Activated CD8-positive, alpha-beta T cell treated with anti-CD3 and anti-CD28 coated beads for 36 hours (primary cell): ENCODE measurements around the gene PRRT1B. TPM values are rescaled to one million over a fixed set of nuclear protein-coding genes. Genes with fewer than 3 reads are reported as not detected.

ENCODE experiments used
- ATAC-seq: fragments of 200-7000 bp; cut with Tn5 transposase; one replicate; pipeline ENCODE4 v1.10.0; 2021; ENCODE audit warnings: mild to moderate bottlenecking, moderate library complexity
- CTCF ChIA-PET: fragments of 350-600 bp; sonication (Branson Sonifier 250); formaldehyde crosslinking; loops from one replicate; lab custom pipeline; 2021; ENCODE audit warnings: antibody characterized with exemption; lab: Charles Lee
- POLR2A ChIA-PET: fragments of 350-600 bp; sonication (Branson Sonifier 250); formaldehyde crosslinking; loops from one replicate; lab custom pipeline; 2021; ENCODE audit warnings: antibody characterized with exemption; lab: Charles Lee
- DNase-seq: peaks from one replicate; pipeline ENCODE4 v3.0.0-alpha.2; 2020
- H3K27ac Mint-ChIP-seq: one replicate; pipeline ENCODE4 v1.8.0; 2021; ENCODE audit warnings: mild to moderate bottlenecking, mixed read lengths
- H3K27me3 Mint-ChIP-seq: one replicate; pipeline ENCODE4 v1.8.0; 2021; ENCODE audit warnings: mixed read lengths
- H3K36me3 Mint-ChIP-seq: one replicate; pipeline ENCODE4 v1.8.0; 2021; ENCODE audit warnings: low read depth, mixed read lengths
- H3K4me1 Mint-ChIP-seq: one replicate; pipeline ENCODE4 v1.8.0; 2021; ENCODE audit warnings: low read depth, mixed read lengths
- H3K4me3 Mint-ChIP-seq: one replicate; pipeline ENCODE4 v1.8.0; 2021; ENCODE audit warnings: mild to moderate bottlenecking, moderate library complexity, mixed read lengths
- H3K9me3 Mint-ChIP-seq: one replicate; pipeline ENCODE4 v1.8.0; 2021; ENCODE audit warnings: mixed read lengths
- intact Hi-C: fragments of 100-400 bp; cut with micrococcal nuclease; formaldehyde crosslinking; loops from one replicate; pipeline ENCODE4 v1.10.0; 2022
- total RNA-seq, 2 experiments: library from RNA; stranded (reverse); gene quantifications; one replicate each; pipeline ENCODE4 v1.2.3, GENCODE V29; 2021
- TF ChIP-seq, protein P1 (sequence below): fragments of 200-600 bp; IDR thresholded peaks from one replicate; pipeline ENCODE4 v1.8.0; 2022; ENCODE audit warnings: antibody characterized with exemption, mild to moderate bottlenecking

The PRRT1B gene
- total RNA-seq, 2 experiments from 2014 or later, result not detected

DNA sequence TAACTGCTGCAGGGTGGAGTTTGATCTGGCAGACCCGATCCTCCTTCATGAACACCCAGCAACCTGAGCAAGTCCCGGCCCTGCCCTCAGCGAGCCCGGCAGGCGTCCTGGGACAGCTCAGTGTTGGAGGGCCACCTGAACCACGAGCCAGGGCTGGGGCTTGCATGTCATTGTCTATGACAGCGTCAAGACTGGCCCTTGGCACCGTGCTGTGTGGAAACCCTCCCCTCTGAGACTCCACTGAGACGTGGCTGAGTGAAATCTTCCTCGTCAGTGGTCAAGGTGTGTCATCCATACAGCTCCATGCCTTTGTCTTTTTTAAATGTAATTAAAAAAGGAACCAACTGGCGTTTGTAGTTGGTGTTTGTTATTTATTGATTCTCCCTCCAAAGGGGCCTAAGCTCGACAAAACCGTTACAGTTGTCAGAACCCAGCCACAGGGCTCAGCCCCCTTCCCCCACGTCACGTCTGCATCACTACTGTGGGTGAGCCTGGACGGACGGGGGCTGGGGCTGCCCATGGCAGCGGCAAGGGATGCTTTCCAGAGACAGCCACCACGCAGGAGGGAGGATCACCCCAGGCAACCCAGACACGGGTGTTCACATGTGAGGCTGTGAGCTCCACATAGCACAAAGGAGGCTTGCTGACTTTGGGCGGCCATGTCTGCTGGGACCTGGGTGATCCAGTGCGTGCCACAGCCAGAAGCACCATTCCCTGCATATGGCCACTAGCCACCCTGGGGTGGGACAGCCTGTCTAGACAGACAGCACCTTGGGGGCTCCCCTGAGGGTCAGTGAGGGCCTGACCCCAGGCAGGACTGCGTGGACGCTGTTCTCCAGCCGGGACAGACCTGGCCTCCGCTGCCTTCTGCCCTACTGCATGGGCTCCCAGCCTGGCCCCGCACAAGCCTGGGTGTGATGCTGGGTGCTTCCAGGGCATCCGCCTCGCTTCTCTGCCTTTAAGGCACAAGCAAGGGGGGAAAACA lies 21.6 kb upstream of the PRRT1B start:
- ChIA-PET POLR2A (interaction anchor here (1.1 to 1.4 kb wide), 2 partner anchors 23 to 234 kb away, joined by 3 to 4 read pairs; partner anchors contain the start of gene PLPP7), CTCF (no interaction called here)
- Mint-ChIP-seq H3K4me3 (no peak overlapping the region), H3K27me3 (no peaks in the 10 kb centered on the region), H3K9me3 (no peaks in the 10 kb centered on the region), H3K27ac (peak overlapping the region; percentile 57), H3K36me3 (peaks cover 21% of the 10 kb centered on the region), H3K4me1 (peaks cover 2% of the 10 kb centered on the region)
- intact Hi-C loops, result no loop called here
- no peak for ATAC-seq
- TF ChIP-seq, protein P1, sequence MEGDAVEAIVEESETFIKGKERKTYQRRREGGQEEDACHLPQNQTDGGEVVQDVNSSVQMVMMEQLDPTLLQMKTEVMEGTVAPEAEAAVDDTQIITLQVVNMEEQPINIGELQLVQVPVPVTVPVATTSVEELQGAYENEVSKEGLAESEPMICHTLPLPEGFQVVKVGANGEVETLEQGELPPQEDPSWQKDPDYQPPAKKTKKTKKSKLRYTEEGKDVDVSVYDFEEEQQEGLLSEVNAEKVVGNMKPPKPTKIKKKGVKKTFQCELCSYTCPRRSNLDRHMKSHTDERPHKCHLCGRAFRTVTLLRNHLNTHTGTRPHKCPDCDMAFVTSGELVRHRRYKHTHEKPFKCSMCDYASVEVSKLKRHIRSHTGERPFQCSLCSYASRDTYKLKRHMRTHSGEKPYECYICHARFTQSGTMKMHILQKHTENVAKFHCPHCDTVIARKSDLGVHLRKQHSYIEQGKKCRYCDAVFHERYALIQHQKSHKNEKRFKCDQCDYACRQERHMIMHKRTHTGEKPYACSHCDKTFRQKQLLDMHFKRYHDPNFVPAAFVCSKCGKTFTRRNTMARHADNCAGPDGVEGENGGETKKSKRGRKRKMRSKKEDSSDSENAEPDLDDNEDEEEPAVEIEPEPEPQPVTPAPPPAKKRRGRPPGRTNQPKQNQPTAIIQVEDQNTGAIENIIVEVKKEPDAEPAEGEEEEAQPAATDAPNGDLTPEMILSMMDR, result no peak
- no peak for DNase-seq

DNA sequence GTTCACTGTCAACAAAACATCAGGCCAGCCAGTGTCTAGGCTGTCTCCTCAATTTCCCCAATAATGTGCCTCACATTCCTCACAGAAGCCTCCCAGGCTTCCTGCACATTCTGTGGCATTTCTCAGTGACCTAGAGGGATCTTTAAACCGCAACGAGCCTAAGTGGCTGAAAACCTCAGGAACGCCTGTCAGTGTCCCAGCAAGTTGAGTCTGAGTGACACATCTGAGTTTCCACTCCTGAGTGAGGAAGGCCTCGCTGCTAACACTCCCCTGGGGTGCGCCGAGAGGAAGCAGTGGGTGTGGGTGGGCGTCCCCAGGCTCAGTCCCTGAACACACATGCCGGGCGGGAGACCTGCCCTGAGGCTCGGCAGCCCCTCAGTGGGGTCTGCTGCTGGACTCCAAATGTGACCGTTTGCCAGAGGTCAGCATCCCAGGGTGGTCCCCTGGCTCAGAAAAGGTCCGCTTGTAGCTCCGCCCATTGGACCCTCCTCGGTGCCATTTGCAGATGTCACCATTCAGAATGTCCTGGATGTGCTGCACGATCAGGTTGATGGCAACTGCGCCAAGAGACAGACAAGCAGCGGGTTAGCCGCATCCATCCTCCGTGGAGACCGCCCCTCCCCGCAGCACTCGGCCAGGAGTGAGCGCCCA lies 20.5 kb upstream of the PRRT1B start:
- intact Hi-C loops, result no loop called here
- CTCF ChIA-PET, result no interaction called here
- DNase-seq (no peak), ATAC-seq (no peak)
- Mint-ChIP-seq H3K9me3 (no peaks in the 10 kb centered on the region), H3K36me3 (peaks cover 19% of the 10 kb centered on the region), H3K4me3 (no peak overlapping the region), H3K27ac (peak overlapping the region; percentile 57), H3K27me3 (no peaks in the 10 kb centered on the region), H3K4me1 (peaks cover 3% of the 10 kb centered on the region)
- POLR2A ChIA-PET, result interaction anchor here (2.1 kb wide), 1 partner anchor 12 kb away, joined by 4 read pairs; no protein-coding TSS in a partner anchor
- TF ChIP-seq, protein P1, result no peak

DNA sequence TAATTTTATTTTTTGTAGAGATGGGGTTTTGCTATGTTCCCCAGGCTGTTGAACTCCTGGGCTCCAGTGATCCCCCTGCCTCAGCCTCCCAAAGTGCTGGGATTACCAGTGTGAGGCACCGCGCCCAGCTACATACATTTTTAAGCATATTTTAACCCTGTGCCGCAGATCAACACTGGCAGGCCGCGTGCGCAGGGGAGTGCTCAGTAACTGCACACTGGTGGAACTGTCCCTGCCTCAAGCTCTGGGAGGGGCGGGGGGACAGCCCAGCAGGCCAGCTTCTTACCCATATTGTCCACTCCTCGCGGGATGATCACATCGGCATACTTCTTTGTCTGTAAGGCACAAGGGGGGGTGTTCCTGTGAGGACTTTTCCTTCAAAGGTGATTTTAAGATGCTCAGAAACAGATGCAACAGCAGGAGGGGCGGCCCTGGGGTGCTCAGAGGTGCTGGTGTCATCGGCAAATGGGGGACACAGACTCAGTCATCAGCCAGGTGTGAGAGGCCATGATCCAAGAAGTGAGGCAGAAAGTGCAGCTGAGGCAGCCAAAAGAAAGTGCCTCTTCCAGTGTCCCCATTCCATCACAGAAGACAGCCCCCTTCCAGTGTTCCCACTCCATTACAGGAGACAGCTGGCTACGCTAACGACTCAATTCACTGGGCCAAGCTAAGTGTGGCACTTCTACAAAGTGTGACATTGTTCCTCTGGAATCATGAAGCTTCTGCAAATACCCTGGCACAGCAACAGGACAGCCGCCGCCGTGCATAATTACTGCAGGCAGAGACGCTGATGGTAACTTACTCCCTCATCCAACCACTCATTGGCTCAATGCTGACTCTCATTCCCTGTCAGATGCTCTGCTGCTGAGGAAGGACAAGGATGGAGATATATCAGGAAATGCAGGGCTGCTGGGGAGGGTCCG lies 19.4 kb upstream of the PRRT1B start:
- H3K9me3 Mint-ChIP-seq, result no peaks in the 10 kb centered on the region
- intact Hi-C loops, result no loop called here
- POLR2A ChIA-PET, result interaction anchor here (0.6 to 2.1 kb wide), 3 partner anchors 13 to 1094 kb away, joined by 3 to 4 read pairs (median 3); no protein-coding TSS in a partner anchor
- TF ChIP-seq, protein P1, result no peak
- H3K4me3 Mint-ChIP-seq, result no peak overlapping the region
- CTCF ChIA-PET, result no interaction called here
- ATAC-seq, result no peak
- DNase-seq, result no peak
- peaks cover 16% of the 10 kb centered on the region for H3K36me3 Mint-ChIP-seq
- peaks cover 9% of the 10 kb centered on the region for H3K4me1 Mint-ChIP-seq
- H3K27ac Mint-ChIP-seq, result no peak overlapping the region
- H3K27me3 Mint-ChIP-seq, result no peaks in the 10 kb centered on the region

DNA sequence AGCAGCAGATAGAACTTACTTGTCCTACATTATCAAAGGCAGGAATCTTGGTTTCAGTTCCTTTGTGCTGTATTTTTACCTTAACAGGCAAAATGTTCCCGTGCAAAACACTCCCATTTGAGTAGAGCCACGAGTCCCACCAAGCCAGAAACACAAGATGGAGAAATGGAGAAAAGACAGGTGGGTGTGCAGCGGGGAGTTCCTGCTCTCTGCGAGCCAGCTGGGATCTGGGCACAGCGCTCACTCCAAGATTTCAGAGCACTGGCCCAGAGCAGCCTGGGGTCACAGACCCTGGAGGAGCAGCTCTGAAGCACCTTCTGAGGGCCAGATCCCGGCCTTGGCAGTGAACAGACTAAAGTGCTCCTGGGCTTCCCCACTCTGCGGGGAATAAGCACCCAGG lies 17.1 kb upstream of the PRRT1B start:
- intact Hi-C loops, result no loop called here
- Mint-ChIP-seq H3K9me3 (no peaks in the 10 kb centered on the region), H3K4me1 (peaks cover 9% of the 10 kb centered on the region), H3K27me3 (no peaks in the 10 kb centered on the region), H3K4me3 (peak overlapping the region; percentile 40), H3K27ac (no peak overlapping the region), H3K36me3 (peaks cover 13% of the 10 kb centered on the region)
- POLR2A ChIA-PET, result no interaction called here
- TF ChIP-seq, protein P1, result no peak
- no peak for DNase-seq
- ATAC-seq, result no peak
- CTCF ChIA-PET, result no interaction called here
